GM18511 (cell line): ENCODE results near the gene RPS15.

Experiments used
- ATAC-seq: cut with Tn5 transposase; IDR thresholded peaks from one replicate; pipeline ENCODE4 v1.9.1; 2021; ENCODE audit warnings: mild to moderate bottlenecking, moderate library complexity; ENCODE audit not compliant: unreplicated experiment

Gene RPS15

GRCh38 chr19:1450735-1451731 is 12.8 kb downstream of the RPS15 start:
- ATAC-seq = no peak

- no peak for ATAC-seq
These were observed 14.0 kb downstream of the RPS15 start for GRCh38 chr19:1451916-1452801.

- ATAC-seq = no peak
These were observed 14.8 kb downstream of the RPS15 start for GRCh38 chr19:1452802-1453524.

- no peak for ATAC-seq
These were observed 15.5 kb downstream of the RPS15 start for GRCh38 chr19:1453525-1454364.

GRCh38 chr19:1455002-1455335 is 16.8 kb downstream of the RPS15 start:
- ATAC-seq = no peak

- ATAC-seq = no peak
These were observed 17.3 kb downstream of the RPS15 start for GRCh38 chr19:1455336-1456120.

- ATAC-seq = no peak
These were observed 18.1 kb downstream of the RPS15 start for GRCh38 chr19:1456121-1456900.

GRCh38 chr19:1457031-1457739 is 19.0 kb downstream of the RPS15 start:
- no peak for ATAC-seq

GRCh38 chr19:1457892-1458291 is 19.7 kb downstream of the RPS15 start:
- ATAC-seq = no peak

GRCh38 chr19:1459479-1459878 is 21.3 kb downstream of the RPS15 start:
- ATAC-seq = no peak

- no peak for ATAC-seq
These were observed 22.1 kb downstream of the RPS15 start for GRCh38 chr19:1460033-1460995.

- ATAC-seq = no peak
These were observed 23.7 kb downstream of the RPS15 start for GRCh38 chr19:1461862-1462261.

GRCh38 chr19:1465191-1466016 is 27.2 kb downstream of the RPS15 start:
- no peak for ATAC-seq

- ATAC-seq = no peak
These were observed 27.8 kb downstream of the RPS15 start for GRCh38 chr19:1466018-1466460.

GRCh38 chr19:1466461-1467214 is 28.4 kb downstream of the RPS15 start:
- no peak for ATAC-seq
